ENCODE data around the gene BCL10.

BCL10 gene

GRCh38 chr1:85276215-85276977 lies at the start of gene BCL10:
Gene BCL10, minus strand, starts transcription at chr1:85276632. Its CDS starts 280 bp downstream, at chr1:85276352.
- intact Hi-C loops (cut with DNase I), result no loop called here
- DNase-seq, result peak; percentile 96 to 100 (median 99)

GRCh38 chr1:85325920-85326319 lies 49.5 kb upstream of the BCL10 start:
- intact Hi-C loops (cut with DNase I), result no loop called here

DNA sequence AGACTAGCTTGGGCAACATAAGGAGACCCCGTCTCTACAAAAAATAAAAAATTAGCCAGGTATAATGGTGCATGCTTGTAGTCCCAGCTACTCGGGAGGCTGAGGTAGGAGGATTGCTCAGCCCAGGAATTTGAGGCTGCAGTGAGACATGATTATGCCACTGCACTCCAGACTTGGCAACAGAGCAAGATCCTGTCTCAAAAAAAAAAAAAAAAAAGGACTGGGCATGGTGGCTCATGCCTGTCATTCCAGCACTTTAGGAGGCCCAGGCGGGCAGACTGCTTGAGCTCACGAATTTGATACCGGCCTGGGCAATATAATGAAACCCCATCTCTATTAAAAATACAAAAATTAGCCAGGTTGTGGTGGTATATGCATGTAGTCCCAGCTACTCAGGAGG lies 47.3 kb upstream of the BCL10 start:
- DNase-seq, result no peak
- intact Hi-C loops (cut with DNase I), result no loop called here

More at GRCh38 chr1:85325920-85326319, 49.5 kb upstream of the BCL10 start:
- no peak for DNase-seq

- no peak for DNase-seq
- intact Hi-C loops (cut with DNase I), result no loop called here
These were observed 46.2 kb upstream of the BCL10 start for GRCh38 chr1:85322655-85323054.

DNA sequence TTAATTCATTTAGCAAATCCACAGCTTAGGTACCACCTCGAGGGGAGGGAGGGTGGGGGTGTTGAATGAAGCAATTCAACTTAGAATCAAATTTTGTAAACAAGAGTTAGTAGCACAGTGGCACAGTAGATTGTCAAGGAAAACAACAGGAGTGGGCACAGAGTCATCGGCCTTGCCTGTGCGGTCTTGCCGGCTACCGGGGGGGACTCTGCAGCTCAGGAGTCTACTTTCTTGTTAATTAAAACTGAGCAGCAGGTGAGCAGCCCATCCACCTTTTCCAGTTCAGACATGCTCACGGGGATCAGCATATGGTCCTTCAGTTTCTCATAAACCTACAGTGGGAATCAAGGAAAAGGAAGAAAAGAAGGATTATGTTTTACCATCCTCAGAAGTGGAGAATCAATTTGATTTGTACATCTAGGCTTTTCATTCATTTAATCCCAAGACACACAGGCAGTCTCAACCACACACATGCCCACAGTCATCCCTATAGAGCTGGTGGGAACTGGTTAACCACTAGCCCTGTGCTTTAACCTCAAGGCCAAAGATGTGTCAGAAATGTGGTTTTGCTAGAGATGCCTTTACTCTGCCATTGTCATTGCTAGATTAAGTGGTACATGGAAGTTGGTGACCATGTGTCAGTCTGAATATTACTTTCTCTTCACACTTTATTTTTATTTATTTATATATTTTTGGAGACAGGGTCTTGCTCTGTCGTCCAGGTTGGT lies 45.0 kb upstream of the BCL10 start:
- intact Hi-C loops (cut with DNase I), result no loop called here
- no peak for DNase-seq

DNA sequence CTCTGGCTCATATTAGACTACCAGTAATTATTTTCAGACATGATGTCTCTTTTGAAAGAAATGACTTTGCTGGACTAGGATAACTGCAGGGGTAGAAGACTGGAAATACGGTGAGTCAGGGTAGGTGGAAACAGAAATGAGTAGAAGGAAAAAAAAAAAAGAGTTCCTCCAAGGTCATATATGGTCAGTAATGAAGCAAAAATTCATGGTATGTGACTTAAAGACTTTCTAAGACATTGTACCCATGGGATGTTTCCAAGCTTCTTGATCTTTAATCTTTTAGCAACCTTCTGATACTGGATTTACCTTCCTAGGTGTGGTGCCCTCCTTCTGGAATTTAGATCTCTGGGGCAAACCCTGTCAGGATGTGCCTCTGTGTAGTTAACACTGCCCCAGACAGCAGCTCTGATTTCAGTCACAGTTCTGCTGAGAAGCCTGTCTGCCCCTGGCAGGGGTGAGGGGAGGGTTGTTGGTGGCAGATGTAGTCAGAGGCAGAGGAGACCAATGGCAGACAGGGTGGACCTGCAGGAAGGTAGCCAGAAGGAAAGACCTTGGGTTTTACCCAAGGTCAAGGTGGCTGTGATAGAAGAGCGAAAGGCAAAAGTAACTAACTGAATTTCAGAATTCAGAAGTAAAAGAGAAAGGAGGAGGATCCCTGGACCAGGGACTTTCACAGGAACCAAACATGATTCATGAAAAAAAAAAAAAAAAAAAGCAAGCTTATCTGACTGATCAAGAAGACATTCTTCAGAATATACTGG lies 44.1 kb upstream of the BCL10 start:
- no peak for DNase-seq
- intact Hi-C loops (cut with DNase I), result no loop called here

DNA sequence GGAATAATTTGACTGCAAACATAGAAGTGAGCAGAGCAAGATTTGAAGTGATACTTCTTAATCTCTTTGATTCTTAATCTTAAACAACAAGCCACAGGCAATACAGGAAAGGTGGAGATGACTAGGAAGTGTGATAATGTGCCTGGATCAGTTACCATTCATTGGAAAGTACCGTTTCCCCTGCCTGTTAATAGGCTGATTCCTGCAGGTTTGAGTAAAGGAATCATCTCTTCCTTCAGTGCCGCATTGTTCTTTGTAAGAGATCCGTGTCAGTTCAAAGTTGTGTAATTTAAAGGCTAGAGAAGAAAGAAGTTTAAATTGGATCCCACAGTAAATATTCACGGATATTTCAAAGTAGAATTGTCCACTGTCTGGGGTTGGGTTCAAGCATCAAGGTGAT lies 43.5 kb upstream of the BCL10 start:
- intact Hi-C loops (cut with DNase I), result no loop called here
- no peak for DNase-seq

GRCh38 chr1:85319491-85319890 lies 43.1 kb upstream of the BCL10 start:
- intact Hi-C loops (cut with DNase I), result no loop called here
- no peak for DNase-seq

DNA sequence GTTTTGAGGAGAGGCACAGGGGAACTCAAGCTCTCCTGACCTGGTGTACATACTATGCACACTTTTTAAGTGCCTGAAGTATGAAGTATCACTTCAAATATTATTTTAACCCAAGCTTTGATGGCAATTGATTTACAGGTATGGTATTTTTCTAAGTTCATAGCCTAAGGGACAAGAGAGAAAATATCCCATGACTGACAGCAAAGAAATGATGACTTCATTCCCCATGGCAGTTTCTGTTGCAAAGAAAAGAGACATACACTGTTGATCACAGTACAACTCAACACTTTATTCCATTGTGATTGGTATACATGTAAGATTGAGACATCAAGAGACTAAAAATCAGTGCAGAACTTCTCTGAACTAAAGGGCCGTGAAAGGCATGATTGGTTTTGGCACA lies 41.8 kb upstream of the BCL10 start:
- DNase-seq, result no peak
- intact Hi-C loops (cut with DNase I), result no loop called here

DNA sequence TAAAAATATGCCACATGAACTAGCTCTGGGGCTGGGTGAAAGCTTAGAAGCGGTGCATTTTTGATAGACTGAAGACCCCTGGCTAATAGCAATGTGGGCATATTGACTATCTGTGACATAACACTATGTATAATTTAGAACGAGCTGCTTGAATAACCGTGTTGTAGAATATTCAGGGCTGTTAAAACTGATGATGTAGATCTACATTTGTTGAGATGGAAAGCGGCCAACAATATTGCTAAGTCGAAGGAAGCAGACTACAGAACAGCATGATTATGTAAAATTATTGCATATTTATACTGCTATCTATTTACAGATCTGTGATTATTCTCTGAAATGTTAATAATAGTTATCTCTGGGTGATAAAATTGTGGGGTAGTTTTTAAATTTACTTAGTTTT lies 41.1 kb upstream of the BCL10 start:
- intact Hi-C loops (cut with DNase I), result no loop called here
- no peak for DNase-seq

- no peak for DNase-seq
- intact Hi-C loops (cut with DNase I), result no loop called here
These were observed 39.9 kb upstream of the BCL10 start for GRCh38 chr1:85316321-85316720.

GRCh38 chr1:85315789-85316188 lies 39.4 kb upstream of the BCL10 start:
- DNase-seq, result peak in 1 of 42 donors; percentile 6
- intact Hi-C loops (cut with DNase I), result no loop called here

DNA sequence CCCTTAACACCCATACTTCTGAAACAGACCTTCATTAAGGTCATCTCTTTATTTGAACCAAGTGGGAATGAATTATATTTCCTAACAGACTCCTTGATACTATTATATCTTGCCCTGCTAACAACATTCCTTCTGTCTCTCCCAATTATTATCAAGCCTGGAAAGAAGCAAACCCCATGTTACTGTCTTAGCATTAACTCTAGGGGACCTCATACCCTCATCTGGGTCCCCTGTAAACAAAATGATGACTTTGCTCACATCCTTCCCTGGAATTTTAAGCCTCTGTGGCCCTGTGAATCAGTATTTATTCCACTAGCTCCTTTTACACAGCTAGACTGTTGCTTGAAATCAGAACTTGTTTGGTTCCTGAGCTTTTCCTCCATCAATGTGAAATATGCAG lies 38.3 kb upstream of the BCL10 start:
- DNase-seq, result no peak
- intact Hi-C loops (cut with DNase I), result no loop called here

- intact Hi-C loops (cut with DNase I), result no loop called here
- DNase-seq, result no peak
These were observed 37.7 kb upstream of the BCL10 start for GRCh38 chr1:85313888-85314696.

DNA sequence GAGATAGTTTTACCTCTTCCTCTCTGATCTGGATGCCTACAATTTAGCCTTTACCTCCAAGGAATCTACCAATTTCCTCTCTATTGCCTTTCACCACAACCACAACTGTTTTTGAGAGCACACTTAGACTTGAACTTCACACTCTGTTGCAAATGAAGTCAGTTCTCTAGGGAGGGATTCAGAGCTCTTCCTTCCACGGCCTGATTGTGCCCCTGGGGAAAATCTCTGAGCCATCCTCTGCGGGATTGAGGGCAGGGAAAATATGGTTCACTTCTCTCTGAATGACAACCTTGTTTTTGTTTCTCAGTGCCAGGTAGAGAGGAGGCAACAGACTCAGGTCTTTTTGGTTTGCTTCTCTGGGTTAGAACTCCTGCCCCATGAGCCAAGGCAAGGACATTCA lies 35.4 kb upstream of the BCL10 start:
- no peak for DNase-seq
- intact Hi-C loops (cut with DNase I), result no loop called here

- DNase-seq, result no peak
- intact Hi-C loops (cut with DNase I), result loop anchor here (10.0 kb wide), 1 partner anchor 386 kb away; no protein-coding TSS in a partner anchor
These were observed 32.5 kb upstream of the BCL10 start for GRCh38 chr1:85308833-85309350.

- DNase-seq, result peak; percentile 37 to 90 (median 78)
- intact Hi-C loops (cut with DNase I), result loop anchor here (10.0 kb wide), 1 partner anchor 387 kb away; no protein-coding TSS in a partner anchor
These were observed 31.8 kb upstream of the BCL10 start for GRCh38 chr1:85307987-85308832.

DNA sequence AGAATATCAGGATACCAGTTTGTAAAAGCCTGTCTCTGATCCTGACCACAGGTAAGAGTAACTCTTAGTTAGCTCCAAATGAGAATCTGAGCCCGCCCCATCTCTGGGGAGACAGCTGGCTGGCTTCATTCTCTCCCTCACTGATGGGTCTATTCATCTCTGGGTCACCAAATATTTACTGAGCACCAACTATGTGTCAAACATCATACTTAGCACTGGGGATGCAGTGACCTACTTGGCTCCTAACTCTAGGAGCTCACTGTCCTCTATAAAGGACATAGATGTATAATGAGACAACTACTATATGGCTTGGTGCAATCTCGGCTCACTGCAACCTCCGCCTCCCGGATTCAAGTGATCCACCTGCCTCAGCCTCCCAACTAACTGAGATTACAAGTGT lies 29.8 kb upstream of the BCL10 start:
- intact Hi-C loops (cut with DNase I), result loop anchor here (10.0 kb wide), 1 partner anchor 389 kb away; no protein-coding TSS in a partner anchor

More for the DNA sequence above, 29.8 kb upstream of the BCL10 start:
- DNase-seq, result no peak

Measured in head of caudate nucleus (tissue), 42 donors.